B cell (primary cell): ENCODE data around the gene KIAA1614.

Source experiments
- CTCF ChIP-seq: fragments of 200-600 bp; IDR thresholded peaks from one replicate; pipeline ENCODE4 v1.8.0; 2022; ENCODE audit warnings: antibody characterized with exemption, mild to moderate bottlenecking
- EZH2 ChIP-seq: IDR thresholded peaks from 2 replicates; pipeline ENCODE4 v1.6.1; 2012; ENCODE audit warnings: borderline replicate concordance, low read depth, mild to moderate bottlenecking, moderate library complexity, low read length; ENCODE audit not compliant: insufficient read depth, poor library complexity, severe bottlenecking

GRCh38 chr1:180921891-180922630, 9.4 kb downstream of the KIAA1614 start:
- TF ChIP-seq CTCF (no peak), EZH2 (no peak)
